WTC11 (cell line): ENCODE results near the gene PPP1R14B. TPM values are rescaled to one million over a fixed set of nuclear protein-coding genes. Genes with fewer than 3 reads are reported as not detected.

Source experiments
- ATAC-seq: fragments of 200-7000 bp; cut with Tn5 transposase; 2 replicates; pipeline ENCODE4 v1.10.0; 2021; ENCODE audit warnings: mild to moderate bottlenecking, moderate library complexity
- CTCF ChIA-PET: fragments of 300-600 bp; sonication (Branson Sonifier 250); formaldehyde crosslinking; loops from one replicate; lab custom pipeline; 2021; ENCODE audit warnings: antibody characterized with exemption; lab: Charles Lee
- POLR2A ChIA-PET: fragments of 350-600 bp; sonication (Branson Sonifier 250); formaldehyde crosslinking; loops from one replicate; lab custom pipeline; 2021; ENCODE audit warnings: antibody characterized with exemption; lab: Charles Lee
- DNase-seq: peaks from one replicate; pipeline ENCODE4 v3.0.0; 2021; ENCODE audit warnings: low spot score
- H3K27ac Mint-ChIP-seq: 2 replicates; pipeline ENCODE4 v1.8.0; 2021; ENCODE audit warnings: mixed read lengths
- H3K27me3 Mint-ChIP-seq: 2 replicates; pipeline ENCODE4 v1.8.0; 2021; ENCODE audit warnings: low read depth, mild to moderate bottlenecking, moderate library complexity, mixed read lengths
- H3K36me3 Mint-ChIP-seq: 2 replicates; pipeline ENCODE4 v1.8.0; 2021; ENCODE audit warnings: mixed read lengths
- H3K4me1 Mint-ChIP-seq: 2 replicates; pipeline ENCODE4 v1.8.0; 2022; ENCODE audit warnings: mixed read lengths
- H3K4me3 Mint-ChIP-seq: 2 replicates; pipeline ENCODE4 v1.8.0; 2021; ENCODE audit warnings: mild to moderate bottlenecking, moderate library complexity, mixed read lengths
- H3K9me3 Mint-ChIP-seq: 2 replicates; pipeline ENCODE4 v1.8.0; 2021; ENCODE audit warnings: mixed read lengths
- AFF4 ChIP-seq: sonication (generic); formaldehyde crosslinking; IDR thresholded peaks from 2 replicates; pipeline ENCODE4 v1.8.1; 2023; ENCODE audit warnings: mild to moderate bottlenecking, missing genetic modification reagents, borderline replicate concordance
- ERG ChIP-seq: fragments of 250-450 bp; sonication (Bioruptor Pico); IDR thresholded peaks from 2 replicates; pipeline ENCODE4 v1.8.0; 2021; ENCODE audit warnings: mild to moderate bottlenecking
- FOXP4 ChIP-seq: sonication (generic); formaldehyde crosslinking; IDR thresholded peaks from 2 replicates; pipeline ENCODE4 v1.8.0; 2022; ENCODE audit warnings: mild to moderate bottlenecking, missing genetic modification reagents
- GABPB1 ChIP-seq: sonication (generic); formaldehyde crosslinking; IDR thresholded peaks from 2 replicates; pipeline ENCODE4 v1.8.1; 2023; ENCODE audit warnings: mild to moderate bottlenecking, missing genetic modification reagents
- GRHL2 ChIP-seq: fragments of 250-450 bp; sonication (Bioruptor Pico); IDR thresholded peaks from 2 replicates; pipeline ENCODE4 v1.8.0; 2022; ENCODE audit warnings: mild to moderate bottlenecking, moderate library complexity; ENCODE audit not compliant: insufficient replicate concordance, severe bottlenecking
- GTF2I ChIP-seq: fragments of 250-450 bp; sonication (Bioruptor Pico); conservative IDR thresholded peaks from 2 replicates; pipeline ENCODE4 v1.4.0; 2021; ENCODE audit warnings: mild to moderate bottlenecking
- HMGXB4 ChIP-seq: sonication (generic); formaldehyde crosslinking; IDR thresholded peaks from 2 replicates; pipeline ENCODE4 v1.8.1; 2023; ENCODE audit warnings: mild to moderate bottlenecking, moderate library complexity, missing genetic modification reagents
- IRF1 ChIP-seq: sonication (generic); formaldehyde crosslinking; IDR thresholded peaks from 2 replicates; pipeline ENCODE4 v1.8.0; 2023; ENCODE audit warnings: missing genetic modification reagents
- KAT7 ChIP-seq: sonication (generic); formaldehyde crosslinking; IDR thresholded peaks from 2 replicates; pipeline ENCODE4 v1.8.1; 2023; ENCODE audit warnings: missing genetic modification reagents, mild to moderate bottlenecking, borderline replicate concordance
- NFE2L1 ChIP-seq: sonication (generic); formaldehyde crosslinking; IDR thresholded peaks from 2 replicates; pipeline ENCODE4 v1.8.1; 2023; ENCODE audit warnings: missing genetic modification reagents
- NR2C2 ChIP-seq: sonication (generic); formaldehyde crosslinking; IDR thresholded peaks from 2 replicates; pipeline ENCODE4 v1.8.0; 2022; ENCODE audit warnings: mild to moderate bottlenecking, missing genetic modification reagents
- RORB ChIP-seq: fragments of 250-450 bp; sonication (Bioruptor Pico); IDR thresholded peaks from 2 replicates; pipeline ENCODE4 v1.9.0; 2021; ENCODE audit warnings: mild to moderate bottlenecking
- SMAD4 ChIP-seq: sonication (generic); formaldehyde crosslinking; IDR thresholded peaks from 2 replicates; pipeline ENCODE4 v1.8.0; 2022; ENCODE audit warnings: mild to moderate bottlenecking, missing genetic modification reagents
- STAT6 ChIP-seq: sonication (generic); formaldehyde crosslinking; conservative IDR thresholded peaks from 2 replicates; pipeline ENCODE4 v1.8.1; 2023; ENCODE audit warnings: mild to moderate bottlenecking, low read depth, missing genetic modification reagents, moderate library complexity
- ZNF121 ChIP-seq: sonication (generic); formaldehyde crosslinking; IDR thresholded peaks from 2 replicates; pipeline ENCODE4 v1.8.0; 2023; ENCODE audit warnings: missing genetic modification reagents
- ZNF138 ChIP-seq: sonication (generic); formaldehyde crosslinking; conservative IDR thresholded peaks from 2 replicates; pipeline ENCODE4 v1.8.1; 2022; ENCODE audit warnings: mild to moderate bottlenecking, moderate library complexity, missing genetic modification reagents
- ZNF317 ChIP-seq: sonication (generic); formaldehyde crosslinking; IDR thresholded peaks from 2 replicates; pipeline ENCODE4 v1.8.1; 2023; ENCODE audit warnings: low read depth, mild to moderate bottlenecking, moderate library complexity, missing genetic modification reagents, borderline replicate concordance
- ZNF416 ChIP-seq: fragments of 250-450 bp; sonication (Bioruptor Pico); IDR thresholded peaks from 2 replicates; pipeline ENCODE4 v1.9.0; 2021; ENCODE audit warnings: mild to moderate bottlenecking, inconsistent platforms
- ZNF671 ChIP-seq: fragments of 250-450 bp; sonication (Bioruptor Pico); IDR thresholded peaks from 2 replicates; pipeline ENCODE4 v1.8.0; 2021; ENCODE audit warnings: mild to moderate bottlenecking
- total RNA-seq: library from RNA; stranded (reverse); gene quantifications from 3 replicates; pipeline ENCODE4 v1.2.3, GENCODE V29; 2021

PPP1R14B gene
- total RNA-seq, 1 experiment from 2014 or later, result 471 TPM

- Mint-ChIP-seq H3K9me3 (no peaks in the 10 kb centered on the region), H3K27me3 (no peaks in the 10 kb centered on the region), H3K36me3 (peaks cover 3% of the 10 kb centered on the region; the same call in 1 of the 2 replicates), H3K4me3 (no peak overlapping the region), H3K27ac (no peak overlapping the region), H3K4me1 (peaks cover 8% of the 10 kb centered on the region)
- DNase-seq (no peak), ATAC-seq (no peak)
- ChIA-PET CTCF (no interaction called here), POLR2A (interaction anchor here (0.6 kb wide), 1 partner anchor 43 kb away, joined by 5 read pairs; no protein-coding TSS in a partner anchor)
- no peak for TF ChIP-seq ZNF671 (CRISPR knock-in tag)
- TF ChIP-seq ZNF317 (CRISPR knock-in tag), result no peak
- no peak for TF ChIP-seq NR2C2
These were observed 25.9 kb downstream of the PPP1R14B start for GRCh38 chr11:64220798-64221197.

- H3K27me3 Mint-ChIP-seq, result no peaks in the 10 kb centered on the region
- no peak for DNase-seq
- ATAC-seq, result no peak
- peaks cover 6% of the 10 kb centered on the region for H3K4me1 Mint-ChIP-seq
- H3K27ac Mint-ChIP-seq, result no peak overlapping the region
- CTCF ChIA-PET, result no interaction called here
- no peak overlapping the region for H3K4me3 Mint-ChIP-seq
- TF ChIP-seq GABPB1 (CRISPR knock-in tag), result no peak
- TF ChIP-seq ZNF138 (CRISPR knock-in tag), result no peak
- no peak for TF ChIP-seq AFF4
- no peak for TF ChIP-seq STAT6 (CRISPR knock-in tag)
- TF ChIP-seq SMAD4 (CRISPR knock-in tag), result no peak
- no peak for TF ChIP-seq ERG (CRISPR knock-in tag)
- no peak for TF ChIP-seq ZNF671 (CRISPR knock-in tag)
- POLR2A ChIA-PET, result interaction anchor here (1.2 kb wide), 1 partner anchor 13 kb away, joined by 4 read pairs; the partner anchor contains the start of gene FERMT3
- no peaks in the 10 kb centered on the region for H3K9me3 Mint-ChIP-seq
- H3K36me3 Mint-ChIP-seq, result peaks cover 3% of the 10 kb centered on the region
These were observed 26.5 kb downstream of the PPP1R14B start for GRCh38 chr11:64220271-64220670.

GRCh38 chr11:64219755-64220154 lies 27.0 kb downstream of the PPP1R14B start:
- no peak for DNase-seq
- Mint-ChIP-seq H3K9me3 (no peaks in the 10 kb centered on the region), H3K4me3 (no peak overlapping the region), H3K36me3 (peaks cover 8% of the 10 kb centered on the region), H3K27ac (no peak overlapping the region), H3K27me3 (no peaks in the 10 kb centered on the region), H3K4me1 (peaks cover 1% of the 10 kb centered on the region; the same call in 1 of the 2 replicates)
- no peak for TF ChIP-seq FOXP4
- TF ChIP-seq SMAD4 (CRISPR knock-in tag), result no peak
- no peak for TF ChIP-seq ZNF416
- TF ChIP-seq HMGXB4, result no peak
- no peak for TF ChIP-seq KAT7 (CRISPR knock-in tag)
- TF ChIP-seq NFE2L1 (CRISPR knock-in tag), result no peak
- TF ChIP-seq GRHL2 (CRISPR knock-in tag), result no peak
- TF ChIP-seq RORB, result no peak
- no peak for TF ChIP-seq ZNF121 (CRISPR knock-in tag)
- TF ChIP-seq GTF2I (CRISPR knock-in tag), result no peak
- TF ChIP-seq IRF1 (CRISPR knock-in tag), result no peak
- CTCF ChIA-PET, result no interaction called here
- POLR2A ChIA-PET, result interaction anchor here (1.2 kb wide), 1 partner anchor 13 kb away, joined by 4 read pairs; the partner anchor contains the start of gene FERMT3
- ATAC-seq, result no peak
